Measurements from ENCODE around the gene LAMB1.

- TF ChIP-seq POLR2AphosphoS5 (IDR thresholded peaks at IDR 0.05) = no peak
- TF ChIP-seq POLR2A (IDR thresholded peaks at IDR 0.05) = no peak
- TF ChIP-seq, protein P1, sequence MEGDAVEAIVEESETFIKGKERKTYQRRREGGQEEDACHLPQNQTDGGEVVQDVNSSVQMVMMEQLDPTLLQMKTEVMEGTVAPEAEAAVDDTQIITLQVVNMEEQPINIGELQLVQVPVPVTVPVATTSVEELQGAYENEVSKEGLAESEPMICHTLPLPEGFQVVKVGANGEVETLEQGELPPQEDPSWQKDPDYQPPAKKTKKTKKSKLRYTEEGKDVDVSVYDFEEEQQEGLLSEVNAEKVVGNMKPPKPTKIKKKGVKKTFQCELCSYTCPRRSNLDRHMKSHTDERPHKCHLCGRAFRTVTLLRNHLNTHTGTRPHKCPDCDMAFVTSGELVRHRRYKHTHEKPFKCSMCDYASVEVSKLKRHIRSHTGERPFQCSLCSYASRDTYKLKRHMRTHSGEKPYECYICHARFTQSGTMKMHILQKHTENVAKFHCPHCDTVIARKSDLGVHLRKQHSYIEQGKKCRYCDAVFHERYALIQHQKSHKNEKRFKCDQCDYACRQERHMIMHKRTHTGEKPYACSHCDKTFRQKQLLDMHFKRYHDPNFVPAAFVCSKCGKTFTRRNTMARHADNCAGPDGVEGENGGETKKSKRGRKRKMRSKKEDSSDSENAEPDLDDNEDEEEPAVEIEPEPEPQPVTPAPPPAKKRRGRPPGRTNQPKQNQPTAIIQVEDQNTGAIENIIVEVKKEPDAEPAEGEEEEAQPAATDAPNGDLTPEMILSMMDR (IDR thresholded peaks at IDR 0.05) = no peak
Observed at GRCh38 chr7:107989618-107990373, 13.2 kb downstream of the LAMB1 start.

Data from breast epithelium (tissue), 3 donors.